OCI-M2 (cell line): ENCODE results near the gene GAL.

ENCODE experiments used
- DNase-seq: peaks from one replicate; lab custom pipeline; 2025; ENCODE audit not compliant: unreplicated experiment; lab: John Stamatoyannopoulos, UW

The GAL gene

DNA sequence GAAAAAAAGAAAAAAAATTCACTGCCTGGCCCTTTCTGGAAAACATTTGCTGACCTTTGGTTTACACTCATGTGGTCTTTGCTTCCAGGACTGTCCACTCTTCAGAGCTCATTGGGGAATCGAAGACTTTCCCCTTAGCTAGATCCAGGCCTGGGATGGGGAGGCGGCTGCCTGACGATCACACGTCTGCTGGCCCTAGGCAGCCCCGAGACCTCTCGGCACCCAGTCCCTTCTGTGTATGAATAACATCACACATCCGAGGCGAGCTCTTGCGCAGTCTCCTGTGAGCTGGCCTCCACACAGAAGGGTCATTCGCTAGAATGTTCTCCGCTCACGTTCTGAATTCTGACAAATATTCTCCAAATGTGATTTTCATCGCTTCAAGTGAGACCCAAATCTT lies 25.7 kb upstream of the GAL start:
- no peak for DNase-seq

DNA sequence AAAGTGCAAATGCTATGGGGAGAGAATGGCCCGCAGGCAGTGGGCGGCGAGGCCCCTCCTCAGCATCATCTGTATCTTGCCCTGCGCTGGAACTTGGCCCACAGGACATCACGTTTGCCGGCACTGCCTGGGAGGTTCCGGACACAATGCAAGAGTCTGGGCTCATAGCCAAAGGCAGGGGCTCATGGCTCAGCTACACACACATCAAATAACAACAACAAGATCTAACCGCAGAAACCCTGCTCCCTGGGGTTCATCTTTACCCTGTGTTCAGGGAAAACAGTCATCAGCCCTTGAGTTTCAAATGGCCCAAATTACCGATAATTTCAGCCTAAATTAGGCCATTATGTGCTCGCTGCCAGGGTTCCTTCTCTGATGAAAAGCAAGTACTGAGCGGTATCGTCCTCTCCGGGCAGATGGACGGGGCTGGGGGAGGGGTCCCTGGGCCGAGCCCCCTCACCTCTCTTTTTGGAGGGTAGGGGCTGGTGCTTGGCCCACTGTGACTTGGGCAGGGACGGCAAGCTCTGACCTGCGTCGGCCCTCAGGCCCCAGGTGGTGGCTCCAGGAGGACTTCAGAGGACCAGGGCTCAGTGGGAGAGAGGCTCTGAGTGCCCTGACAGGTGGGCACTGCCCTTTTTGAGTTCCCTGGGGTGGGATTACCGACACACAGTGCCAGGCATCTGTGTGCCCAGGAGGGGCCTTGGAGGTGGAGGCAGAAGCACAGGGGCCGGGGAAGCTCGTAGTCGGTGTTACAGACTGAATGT lies 25.0 kb upstream of the GAL start:
- no peak for DNase-seq

GRCh38 chr11:68660066-68660810 lies 24.1 kb upstream of the GAL start:
- DNase-seq, result no peak

DNA sequence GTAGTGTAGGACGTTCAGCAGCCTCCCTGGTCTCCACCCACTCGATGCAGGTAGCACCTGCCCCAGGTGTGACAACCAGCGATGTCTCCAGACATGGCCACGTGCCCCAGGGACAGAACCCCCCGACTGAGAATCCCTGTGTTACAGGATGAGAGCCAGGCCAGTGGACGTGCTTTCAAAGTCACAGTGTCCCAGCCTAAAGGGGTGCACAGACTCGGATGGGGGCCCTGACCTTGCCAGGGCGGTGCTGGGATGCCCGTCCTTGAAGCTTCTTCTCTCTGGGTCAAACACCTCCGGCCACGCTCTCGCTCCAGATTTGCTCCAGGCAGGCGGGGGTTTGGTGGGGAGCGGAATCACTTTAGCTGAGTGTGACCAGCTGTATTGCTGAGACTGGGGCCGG lies 23.3 kb upstream of the GAL start:
- DNase-seq, result no peak

GRCh38 chr11:68661697-68662603 lies 22.4 kb upstream of the GAL start:
- DNase-seq, result no peak

DNA sequence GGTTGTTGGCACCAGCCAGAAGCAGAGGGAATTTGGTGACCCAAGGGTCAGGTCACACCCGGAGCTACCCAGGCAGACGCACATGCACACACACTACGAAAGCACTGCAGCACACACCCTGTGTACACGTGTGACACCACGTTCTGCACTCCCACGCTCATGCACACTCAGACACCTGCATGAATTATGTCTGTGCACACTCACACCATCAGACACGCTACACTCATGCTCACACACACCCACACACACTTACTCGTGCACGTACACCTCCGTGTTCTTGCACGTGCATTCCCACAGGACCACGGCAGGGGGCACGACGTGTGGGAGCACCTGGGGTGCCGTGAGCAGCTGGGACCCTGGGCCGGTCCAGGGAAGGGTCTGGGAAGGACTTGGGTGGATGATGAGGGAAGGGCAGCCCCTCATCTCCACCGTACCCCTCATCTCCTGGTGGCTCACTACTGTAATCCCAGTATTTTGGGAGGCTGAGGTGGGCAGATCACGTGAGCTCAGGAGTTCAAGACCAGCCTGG lies 20.8 kb upstream of the GAL start:
- no peak for DNase-seq

- DNase-seq, result no peak
These were observed 20.2 kb upstream of the GAL start for GRCh38 chr11:68664141-68664540.

DNA sequence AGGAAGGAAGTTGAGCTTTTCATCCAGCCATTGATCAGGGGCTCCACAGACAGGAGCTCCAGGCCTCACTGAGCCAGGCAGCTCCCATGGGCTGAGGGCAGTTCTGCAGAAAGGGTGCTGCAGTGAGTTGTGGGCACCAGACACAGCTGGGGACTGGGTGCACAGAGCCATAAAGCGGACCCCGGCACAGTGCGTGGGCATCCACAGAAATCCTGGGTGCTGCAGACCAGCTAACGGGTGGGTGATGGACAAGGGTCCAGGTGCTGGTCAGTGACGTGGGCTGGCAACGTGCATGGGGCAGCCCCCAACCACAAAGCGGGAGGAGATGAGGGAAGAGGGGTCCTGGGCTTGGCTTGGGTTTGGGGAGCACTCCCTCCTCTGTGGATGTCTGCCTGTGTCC lies 19.4 kb upstream of the GAL start:
- no peak for DNase-seq

GRCh38 chr11:68665436-68665835 lies 18.9 kb upstream of the GAL start:
- DNase-seq, result no peak

GRCh38 chr11:68666849-68667248 lies 17.5 kb upstream of the GAL start:
- no peak for DNase-seq

- no peak for DNase-seq
These were observed 16.5 kb upstream of the GAL start for GRCh38 chr11:68667511-68668500.

DNA sequence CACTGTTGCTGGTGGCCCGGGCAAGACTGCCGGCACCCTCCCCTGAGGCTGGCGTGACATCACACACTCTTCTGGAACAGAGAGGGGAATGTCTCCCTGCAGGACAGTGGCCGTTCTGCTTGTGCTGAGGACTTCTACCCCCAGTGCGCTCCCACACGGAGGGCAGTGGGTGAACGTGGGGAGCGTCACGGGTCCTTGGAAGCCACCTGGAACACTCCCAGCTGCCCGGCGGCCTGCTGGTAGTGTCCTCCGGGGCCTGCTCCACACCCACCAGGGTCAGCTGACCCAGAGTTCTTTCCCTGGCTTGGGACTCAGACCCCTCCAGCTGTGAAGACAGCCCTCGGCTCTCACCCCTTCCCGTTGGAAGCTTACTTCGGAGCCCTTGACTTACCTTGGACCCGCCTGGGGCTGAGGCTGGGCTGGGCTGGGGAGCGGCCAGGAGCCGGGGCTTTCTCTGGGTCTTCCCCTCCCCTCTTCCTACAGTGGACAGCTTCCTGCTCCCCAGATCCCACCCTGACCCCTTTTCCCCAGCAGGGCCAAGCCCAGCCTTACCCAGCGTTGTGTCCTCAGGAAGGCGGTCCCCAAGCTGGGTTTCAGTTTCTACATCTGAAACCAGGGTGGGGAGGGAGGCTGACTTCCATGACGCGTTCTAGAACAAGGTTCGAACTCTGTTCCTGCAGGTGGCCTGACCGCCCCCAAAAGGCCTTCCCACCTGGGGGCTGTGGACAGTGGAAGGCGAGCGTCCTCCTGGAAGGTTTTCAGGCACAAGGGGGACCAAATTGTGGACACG lies 14.8 kb upstream of the GAL start:
- no peak for DNase-seq

DNA sequence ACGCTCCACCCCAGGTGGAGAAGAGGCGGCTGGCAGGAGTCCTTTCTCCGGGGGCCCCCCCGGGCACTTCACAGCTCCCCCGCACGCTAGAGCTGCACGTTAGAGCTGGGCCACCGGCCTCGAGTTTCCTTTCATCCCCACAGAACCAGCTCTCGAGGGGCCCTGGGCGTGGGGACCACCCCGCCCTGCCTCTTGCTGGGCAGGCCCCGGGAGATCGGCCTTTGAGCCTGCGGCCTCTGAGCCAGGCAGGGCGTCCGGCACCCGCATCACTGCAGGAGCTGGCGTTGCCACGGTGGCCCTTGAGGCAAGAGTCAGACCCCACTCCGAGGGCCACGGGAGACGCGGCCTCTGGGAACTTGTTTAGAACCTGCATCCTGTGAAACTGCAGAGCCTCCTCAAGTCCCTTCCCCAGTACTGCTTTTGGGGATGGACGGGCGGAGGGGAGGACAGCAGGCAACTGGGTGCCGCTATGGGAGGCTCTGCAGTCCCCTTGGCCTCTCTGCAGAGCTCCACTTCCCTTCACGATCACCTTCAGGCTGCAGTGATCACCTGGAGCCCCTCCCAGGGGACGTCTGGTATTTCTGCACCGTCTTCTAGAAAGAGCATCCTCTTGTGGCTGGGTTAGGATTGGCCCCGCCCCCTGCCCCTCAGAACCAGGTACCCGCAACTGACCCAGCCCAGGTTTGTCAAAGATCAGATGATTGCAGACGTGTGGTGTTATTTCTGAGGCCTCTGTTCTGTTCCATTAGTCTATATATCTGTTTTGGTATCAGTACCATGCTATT lies 13.9 kb upstream of the GAL start:
- DNase-seq, result no peak

DNA sequence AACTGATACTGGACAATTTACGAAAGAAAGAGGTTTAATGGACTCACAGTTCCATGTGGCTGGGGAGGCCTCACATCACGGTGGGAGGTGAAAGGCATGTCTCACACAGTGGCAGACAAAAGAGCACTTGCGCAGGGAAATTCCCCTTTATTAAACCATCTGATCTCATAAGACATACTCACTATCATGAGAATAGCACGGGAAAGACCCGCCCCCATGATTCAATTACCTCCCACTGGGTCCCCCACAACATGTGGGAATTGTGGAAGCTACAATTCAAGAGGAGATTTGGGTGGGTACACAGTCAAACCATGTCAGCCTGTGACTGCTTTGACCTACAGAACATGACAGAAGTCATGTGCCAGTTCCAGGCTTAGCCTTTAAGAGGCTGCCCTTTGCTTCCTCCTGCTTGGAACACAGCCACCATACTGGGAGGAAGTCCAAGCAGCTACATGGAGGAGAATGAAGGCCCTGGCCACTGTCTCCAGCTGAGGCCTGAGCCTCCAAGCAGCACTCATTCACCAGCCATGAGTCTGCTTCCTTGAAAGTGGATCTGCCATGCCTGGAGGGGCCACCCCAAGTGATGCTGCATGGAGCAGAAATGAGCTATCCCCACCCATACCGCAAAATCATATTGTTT lies 10.9 kb upstream of the GAL start:
- no peak for DNase-seq

GRCh38 chr11:68673991-68674390 lies 10.4 kb upstream of the GAL start:
- no peak for DNase-seq

GRCh38 chr11:68674461-68674860 lies 9.9 kb upstream of the GAL start:
- DNase-seq, result no peak

DNA sequence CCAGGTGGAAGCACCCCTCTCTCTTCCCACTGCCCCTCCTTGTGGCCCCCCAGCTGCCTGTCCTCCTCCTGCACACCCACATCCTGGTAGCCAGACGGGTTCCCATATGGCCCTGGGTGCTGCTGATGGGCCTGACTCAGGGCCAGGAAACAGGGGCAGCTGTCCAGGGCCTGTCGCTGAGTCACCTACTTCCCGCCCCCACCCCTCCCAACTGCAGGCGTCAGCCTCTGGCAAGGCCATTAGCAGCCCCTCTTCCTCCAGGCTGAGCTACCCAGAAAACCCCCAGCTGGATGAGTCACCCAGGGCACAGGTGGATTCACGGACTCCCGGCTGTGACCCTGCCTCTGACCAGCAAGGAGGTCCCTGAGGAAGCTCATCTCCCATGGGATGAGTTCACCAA lies 6.9 kb upstream of the GAL start:
- DNase-seq, result no peak

DNA sequence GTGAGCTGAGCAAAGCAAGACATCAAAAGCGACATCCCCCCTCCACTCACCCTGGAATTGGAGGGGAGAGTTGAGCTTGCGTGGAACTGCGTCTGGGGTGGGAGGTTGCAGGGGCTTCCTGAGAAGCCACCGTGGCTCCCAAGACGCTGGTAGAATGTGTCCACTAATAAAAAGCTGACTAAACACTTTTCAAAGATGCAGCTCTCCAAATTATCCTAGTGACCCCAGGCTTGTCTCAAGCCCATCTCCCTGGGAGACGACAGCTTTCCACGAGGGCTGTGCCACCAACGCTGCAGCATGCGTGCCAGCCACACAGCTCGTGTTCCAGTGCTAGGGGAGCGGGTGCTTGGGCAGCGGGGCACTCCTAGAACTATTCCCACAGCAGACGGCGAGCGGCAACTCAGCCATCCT lies 6.3 kb upstream of the GAL start:
- DNase-seq, result no peak
